ENCODE measurements around the gene GATC. TPM values are rescaled to one million over a fixed set of nuclear protein-coding genes. Genes with fewer than 3 reads are reported as not detected.

The GATC gene
- total and polyA plus RNA-seq, 7 donors, result 8.4 to 20.0 (median 17.4) TPM

- no peaks in the 10 kb centered on the region for H3K9me3 ChIP-seq
- no peak overlapping the region for H3K4me3 ChIP-seq
- no peak for DNase-seq
- no peaks in the 10 kb centered on the region for H3K36me3 ChIP-seq
- H3K27me3 ChIP-seq, result no peaks in the 10 kb centered on the region
- 63 to 81% methylated on average over 6 of the region's 6 CpGs for WGBS, 2 donors
- intact Hi-C loops (cut with DNase I), result no loop called here
- H3K4me1 ChIP-seq, result peaks cover 0 to 14% (median 10%) of the 10 kb centered on the region in 4 donors
- TF ChIP-seq CTCF (IDR thresholded peaks at IDR 0.05) (no peak), EP300 (IDR thresholded peaks at IDR 0.05) (no peak), POLR2A (IDR thresholded peaks at IDR 0.05) (no peak), POLR2AphosphoS5 (IDR thresholded peaks at IDR 0.05) (no peak)
- no peak overlapping the region for H3K27ac ChIP-seq
Observed at GRCh38 chr12:120473807-120474615, 27.8 kb downstream of the GATC start.

GRCh38 chr12:120474616-120474960 is 28.3 kb downstream of the GATC start:
- WGBS, 2 donors, result 9 to 32% methylated on average over 2 of the region's 2 CpGs
- no peak overlapping the region for H3K27ac ChIP-seq
- intact Hi-C loops (cut with DNase I), result no loop called here

GRCh38 chr12:120475643-120476042 is 29.4 kb downstream of the GATC start:
- H3K4me3 ChIP-seq, result no peak overlapping the region
- H3K4me1 ChIP-seq, result peaks cover 0 to 6% (median 3%) of the 10 kb centered on the region in 4 donors
- no peak overlapping the region for H3K27ac ChIP-seq
- H3K9me3 ChIP-seq, result no peaks in the 10 kb centered on the region
- no peak for DNase-seq
- TF ChIP-seq EP300 (IDR thresholded peaks at IDR 0.05), result no peak
- no peak for TF ChIP-seq CTCF (IDR thresholded peaks at IDR 0.05)
- no peak for TF ChIP-seq POLR2A (IDR thresholded peaks at IDR 0.05)
- TF ChIP-seq POLR2AphosphoS5 (IDR thresholded peaks at IDR 0.05), result no peak
- intact Hi-C loops (cut with DNase I), result no loop called here
- no peaks in the 10 kb centered on the region for H3K36me3 ChIP-seq
- WGBS, 2 donors, result 92 to 100% methylated on average over 1 of the region's 1 CpG
- H3K27me3 ChIP-seq, result no peaks in the 10 kb centered on the region

More at GRCh38 chr12:120474616-120474960, 28.3 kb downstream of the GATC start:
- no peak overlapping the region for H3K4me3 ChIP-seq
- H3K9me3 ChIP-seq, result no peaks in the 10 kb centered on the region
- no peaks in the 10 kb centered on the region for H3K36me3 ChIP-seq
- TF ChIP-seq POLR2AphosphoS5 (IDR thresholded peaks at IDR 0.05), result no peak
- TF ChIP-seq CTCF (IDR thresholded peaks at IDR 0.05), result no peak
- TF ChIP-seq EP300 (IDR thresholded peaks at IDR 0.05), result no peak
- no peak for TF ChIP-seq POLR2A (IDR thresholded peaks at IDR 0.05)
- no peaks in the 10 kb centered on the region for H3K27me3 ChIP-seq
- peaks cover 0 to 14% (median 10%) of the 10 kb centered on the region in 4 donors for H3K4me1 ChIP-seq
- DNase-seq, result no peak

DNA sequence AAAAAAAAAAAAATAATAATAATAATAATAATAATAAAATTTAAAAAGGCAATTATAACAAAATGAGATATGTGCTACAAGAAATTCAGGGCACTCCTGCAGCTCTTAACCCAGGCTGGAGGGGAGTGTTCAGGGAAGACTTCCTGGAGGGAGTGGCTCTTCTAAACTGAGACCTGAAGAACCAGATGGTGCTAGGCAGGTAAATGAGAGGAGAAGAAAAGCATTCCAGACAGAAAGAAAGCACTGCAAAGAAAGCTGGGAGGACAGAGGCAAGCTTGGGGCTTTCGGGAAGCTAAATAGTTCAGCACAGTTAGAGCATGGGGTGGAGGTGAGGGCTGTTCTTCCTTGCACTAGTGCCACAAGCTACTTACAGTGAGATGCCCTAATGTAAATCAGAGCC is 33.2 kb downstream of the GATC start:
- H3K4me3 ChIP-seq, result no peak overlapping the region
- WGBS, 2 donors, result 93% methylated on average over 1 of the region's 1 CpG
- no peak for DNase-seq
- no peak overlapping the region for H3K27ac ChIP-seq
- H3K27me3 ChIP-seq, result no peaks in the 10 kb centered on the region
- peaks cover 0 to 5% (median 0%) of the 10 kb centered on the region in 4 donors for H3K36me3 ChIP-seq
- H3K9me3 ChIP-seq, result no peaks in the 10 kb centered on the region
- TF ChIP-seq EP300 (IDR thresholded peaks at IDR 0.05) (no peak), POLR2AphosphoS5 (IDR thresholded peaks at IDR 0.05) (no peak), CTCF (IDR thresholded peaks at IDR 0.05) (no peak), POLR2A (IDR thresholded peaks at IDR 0.05) (no peak)
- no peaks in the 10 kb centered on the region for H3K4me1 ChIP-seq
- intact Hi-C loops (cut with DNase I), result no loop called here
